ENCODE measurements around the gene PPP1CB. TPM values are rescaled to one million over a fixed set of nuclear protein-coding genes. Genes with fewer than 3 reads are reported as not detected.

Gene PPP1CB
- polyA plus RNA-seq, 1 of the 3 experiments (the other 2 are of a cell fraction) = 24.7 TPM

- H4K20me1 ChIP-seq (ENCODE audit: insufficient read depth) = no peaks in the 10 kb centered on the region
- no peak overlapping the region for H2AFZ ChIP-seq (ENCODE audit: low read depth)
- H3K4me3 ChIP-seq (ENCODE audit: low read depth in 2 of 2, low read length in 1 of 2) = no peak overlapping the region
- no peak for DNase-seq
- H3F3A ChIP-seq (replicated peaks; ENCODE audit: insufficient read depth) = peaks cover 11% of the 10 kb centered on the region
- H3K4me2 ChIP-seq = no peak overlapping the region
- H3K36me3 ChIP-seq (replicated peaks in 1 of 2; ENCODE audit: control insufficient read depth in 1 of 2, insufficient read depth in 2 of 2, low read length in 1 of 2) = no peaks in the 10 kb centered on the region
- H3K4me1 ChIP-seq (ENCODE audit: control insufficient read depth in 1 of 2, insufficient read depth in 2 of 2, low read depth in 1 of 2, low read length in 1 of 2) = peaks cover 4 to 20% of the 10 kb centered on the region in 2 experiments; a peak in 3 of 4 replicates
- H3K9me2 ChIP-seq = no peaks in the 10 kb centered on the region
- TF ChIP-seq IRF3 (IDR thresholded peaks at IDR 0.05; ENCODE audit: low read depth, low read length) (no peak), RXRA (IDR thresholded peaks at IDR 0.05; ENCODE audit: borderline replicate concordance, low read depth) (no peak), ELF1 (IDR thresholded peaks at IDR 0.05) (no peak), YY1 (IDR thresholded peaks at IDR 0.05; ENCODE audit: low read depth) (no peak), JUND (IDR thresholded peaks at IDR 0.05) (no peak), EZH2phosphoT487 (IDR thresholded peaks at IDR 0.05; ENCODE audit: borderline replicate concordance, low read depth) (no peak), GATA2 (CRISPR knock-in tag; IDR thresholded peaks at IDR 0.05) (no peak), SMC3 (IDR thresholded peaks at IDR 0.05; ENCODE audit: low read depth, low read length) (no peak), TEAD4 (IDR thresholded peaks at IDR 0.05; ENCODE audit: borderline replicate concordance, insufficient read depth) (no peak), MXI1 (IDR thresholded peaks at IDR 0.05; ENCODE audit: low read depth, low read length) (no peak), FOSL2 (IDR thresholded peaks at IDR 0.05; ENCODE audit: borderline replicate concordance, low read depth) (no peak), REST (IDR thresholded peaks at IDR 0.05; ENCODE audit: low read depth, low read length) (no peak)
- ChIA-PET POLR2A (no interaction called here), CTCF (interaction anchor here (1.2 to 1.6 kb wide), 4 partner anchors 8 to 153 kb away, joined by 3 read pairs; no protein-coding TSS in a partner anchor)
- no peak overlapping the region for H3K27ac ChIP-seq (ENCODE audit: low read depth in 2 of 2, low read length in 1 of 2)
- H3K27me3 ChIP-seq (ENCODE audit: insufficient read depth) = no peaks in the 10 kb centered on the region
- no peaks in the 10 kb centered on the region for H3K9me3 ChIP-seq
- no peaks in the 10 kb centered on the region for H3K79me2 ChIP-seq (ENCODE audit: insufficient read depth)
- H3K9ac ChIP-seq = no peak overlapping the region
- WGBS (ENCODE audit: low lambda C conversion rate) = 71% methylated on average over 3 of the region's 3 CpGs
These were observed 31.3 kb upstream of the PPP1CB start for GRCh38 chr2:28720345-28720744.

- no peaks in the 10 kb centered on the region for H3K79me2 ChIP-seq (ENCODE audit: insufficient read depth)
- no peak overlapping the region for H3K4me3 ChIP-seq (ENCODE audit: low read depth in 2 of 2, low read length in 1 of 2)
- no peaks in the 10 kb centered on the region for H3K27me3 ChIP-seq (ENCODE audit: insufficient read depth)
- no peaks in the 10 kb centered on the region for H3K9me2 ChIP-seq
- no peak overlapping the region for H3K9ac ChIP-seq
- no peaks in the 10 kb centered on the region for H4K20me1 ChIP-seq (ENCODE audit: insufficient read depth)
- no peak overlapping the region for H3K4me2 ChIP-seq
- H3K27ac ChIP-seq (ENCODE audit: low read depth in 2 of 2, low read length in 1 of 2) = no peak overlapping the region
- WGBS (ENCODE audit: low lambda C conversion rate) = 87% methylated on average over 7 of the region's 7 CpGs
- H3K9me3 ChIP-seq = no peaks in the 10 kb centered on the region
- no peak for DNase-seq
- no peaks in the 10 kb centered on the region for H3K36me3 ChIP-seq (replicated peaks in 1 of 2; ENCODE audit: control insufficient read depth in 1 of 2, insufficient read depth in 2 of 2, low read length in 1 of 2)
- no peak overlapping the region for H2AFZ ChIP-seq (ENCODE audit: low read depth)
- ChIA-PET CTCF (interaction anchor here (1.0 to 3.2 kb wide), 5 partner anchors 10 to 155 kb away, joined by 3 to 10 read pairs (median 4); no protein-coding TSS in a partner anchor), POLR2A (no interaction called here)
- peaks cover 9% of the 10 kb centered on the region for H3F3A ChIP-seq (replicated peaks; ENCODE audit: insufficient read depth)
- H3K4me1 ChIP-seq (ENCODE audit: control insufficient read depth in 1 of 2, insufficient read depth in 2 of 2, low read depth in 1 of 2, low read length in 1 of 2) = peaks cover 2 to 9% of the 10 kb centered on the region in 2 experiments; a peak in 3 of 4 replicates
- TF ChIP-seq MEF2A (IDR thresholded peaks at IDR 0.05; ENCODE audit: borderline replicate concordance, low read depth) (no peak), MAX (IDR thresholded peaks at IDR 0.05; ENCODE audit: low read depth) (no peak), FOSL2 (IDR thresholded peaks at IDR 0.05; ENCODE audit: borderline replicate concordance, low read depth) (no peak), SIN3A (IDR thresholded peaks at IDR 0.05; ENCODE audit: borderline replicate concordance, low read depth, low read length) (no peak), ELF1 (IDR thresholded peaks at IDR 0.05) (no peak), TEAD4 (IDR thresholded peaks at IDR 0.05; ENCODE audit: borderline replicate concordance, insufficient read depth) (no peak), USF2 (IDR thresholded peaks at IDR 0.05; ENCODE audit: borderline replicate concordance, low read depth, low read length) (no peak), NRF1 (IDR thresholded peaks at IDR 0.05; ENCODE audit: low read depth, low read length) (no peak), JUND (IDR thresholded peaks at IDR 0.05) (no peak), RAD21 (IDR thresholded peaks at IDR 0.05; ENCODE audit: low read length) (no peak), SMC3 (IDR thresholded peaks at IDR 0.05; ENCODE audit: low read depth, low read length) (no peak), ZBTB33 (IDR thresholded peaks at IDR 0.05; ENCODE audit: borderline replicate concordance, low read depth) (no peak), RXRA (IDR thresholded peaks at IDR 0.05; ENCODE audit: borderline replicate concordance, low read depth) (no peak)
These were observed 29.9 kb upstream of the PPP1CB start for GRCh38 chr2:28721601-28722191.

Measured in SK-N-SH (cell line).